Adrenal gland (tissue), 12 donors: ENCODE measurements around the gene PSAPL1. TPM values are rescaled to one million over a fixed set of nuclear protein-coding genes. Genes with fewer than 3 reads are reported as not detected.
"Not testable (repeated sequence)": the region's sequence is repeated elsewhere in the genome, so short reads cannot be mapped to it uniquely, and the experiment has no call there.

Experiments used
- DNase-seq, 7 donors: peaks; one replicate each; pipeline ENCODE4 v3.0.0-alpha.2; 2019 to 2020
- H3K27ac ChIP-seq, 5 donors: fragments of 200-600 bp; sonication (generic) in 4 of 5; 1 replicate in 3 of 5; 2 replicates in 2 of 5; pipeline versions ENCODE4 v1.5.1 to v1.8.0; 2016 to 2020; ENCODE audit warnings: mild to moderate bottlenecking in 1 of 5
- H3K27me3 ChIP-seq: fragments of 200-600 bp; 2 replicates; pipeline ENCODE4 v1.8.0; 2021
- H3K36me3 ChIP-seq, 2 donors: fragments of 200-600 bp; replicated peaks in 1 of 2; 1 replicate in 1 of 2; 2 replicates in 1 of 2; pipeline versions ENCODE4 v1.5.1 to v1.8.0; 2018 to 2022
- H3K4me1 ChIP-seq, 2 donors: fragments of 200-600 bp; replicated peaks in 1 of 2; 1 replicate in 1 of 2; 2 replicates in 1 of 2; pipeline versions ENCODE4 v1.5.1 to v1.8.0; 2018 to 2021
- H3K4me3 ChIP-seq, 4 donors: fragments of 200-600 bp; sonication (generic) in 3 of 4; one replicate each; pipeline ENCODE4 v1.5.1; 2016 to 2018
- H3K9me3 ChIP-seq, 3 donors: fragments of 200-600 bp; sonication (generic) in 1 of 3; replicated peaks in 1 of 3; 1 replicate in 2 of 3; 2 replicates in 1 of 3; pipeline versions ENCODE4 v1.5.1 to v1.8.0; 2016 to 2021
- CTCF ChIP-seq, 6 experiments: fragments of 450-650 bp in 4 of 6; fragments of 200-600 bp in 2 of 6; sonication (generic) in 1 of 6; IDR thresholded peaks; 1 replicate in 5 of 6; 2 replicates in 1 of 6; pipeline versions ENCODE4 v1.5.1 to v1.8.0; 2016 to 2021; ENCODE audit warnings: antibody characterized with exemption in 6 of 6, mild to moderate bottlenecking in 2 of 6, moderate library complexity in 1 of 6
- POLR2A ChIP-seq, 2 donors: fragments of 450-650 bp; IDR thresholded peaks; one replicate each; pipeline ENCODE4 v1.6.1; 2017; ENCODE audit warnings: antibody characterized with exemption in 2 of 2, mild to moderate bottlenecking in 2 of 2, moderate library complexity in 1 of 2
- WGBS, 4 donors: extraction: QIAGEN DNeasy Blood & Tissue Kit in 2 of 4; methylation state at CpG; one replicate each; pipeline versions ENCODE4 v1.1.5 to v1.1.7; 2013 to 2017; 5-methylcytosine and 5-hydroxymethylcytosine counted together
- intact Hi-C, 2 donors: fragments of 100-400 bp; cut with DNase I; formaldehyde crosslinking; loops; one replicate each; pipeline versions ENCODE4 v1.14.1 to v1.15.0; 2022 to 2023
- polyA plus RNA-seq, 3 donors: library from polyadenylated mRNA; stranded (reverse); fragments of 200-250 nt in 2 of 3; fragments of 350-450 nt in 1 of 3; fragmentation: Illumina TruSeq in 1 of 3; extraction: RNeasy Lipid Tissue Mini Kit (QIAGEN cat#74804) in 1 of 3; gene quantifications; one replicate each; pipeline ENCODE4 v1.2.3, GENCODE V29; 2013 to 2014
- total RNA-seq, 9 donors: library from RNA; depleted of rRNA in 4 of 9; stranded (reverse); fragments of >200 nt in 4 of 9; fragments of 120-200 nt in 1 of 9; fragmentation: NEBNext Ultra II Directional in 1 of 9; extraction: Animal tissue kit (Norgen Biotek cat#: 25700) in 1 of 9; gene quantifications; one replicate each; pipeline versions ENCODE4 v1.1.0 to v1.2.4, GENCODE V29; 2013 to 2023
- donor health status: healthy with polysubstance abuse.
- donor health status: Bipolar disorder and iron deficiency.
- donor health status: DM: yes; HTN: yes; CAD: no.
- donor health status: DM: no; HTN: no; CAD: no.
- donor health status: DM: no; HTN: no; CAD: no.
- donor health status: DM: yes; HTN: yes; CAD: no.

Gene PSAPL1
- total and polyA plus RNA-seq, 12 donors, result 0.03 to 0.08 TPM; not detected in 10

DNA sequence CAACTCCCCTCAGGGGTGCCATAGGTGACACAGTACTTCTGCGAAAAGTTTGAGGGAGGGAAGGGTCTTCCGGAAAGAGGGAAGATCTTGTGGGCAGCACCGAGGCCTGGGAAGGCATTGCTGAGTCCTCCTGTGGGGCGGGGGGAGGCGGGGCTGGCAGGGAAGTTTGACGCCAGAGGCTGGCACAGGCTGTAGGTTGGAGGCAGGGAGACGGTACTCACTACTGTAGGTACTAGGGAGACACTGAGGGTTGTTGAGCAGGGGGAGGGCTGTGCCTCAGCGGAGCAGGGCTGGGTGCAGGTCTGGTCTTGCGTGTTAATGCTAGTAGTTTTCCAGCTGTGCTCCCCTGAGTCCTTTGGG is 23.3 kb upstream of the PSAPL1 start:
- H3K9me3 ChIP-seq, result no peaks in the 10 kb centered on the region
- no peaks in the 10 kb centered on the region for H3K4me1 ChIP-seq
- H3K27ac ChIP-seq, result no peak overlapping the region
- no peaks in the 10 kb centered on the region for H3K36me3 ChIP-seq
- WGBS, 4 donors, result 78 to 87% (median 84%) methylated on average over 6 to 9 of the region's 9 CpGs
- DNase-seq, result no peak
- no peaks in the 10 kb centered on the region for H3K27me3 ChIP-seq
- intact Hi-C loops, result no loop called here
- H3K4me3 ChIP-seq, result no peak overlapping the region
- TF ChIP-seq POLR2A (IDR thresholded peaks at IDR 0.05), result no peak
- TF ChIP-seq CTCF (IDR thresholded peaks at IDR 0.05), result no peak

- Histone ChIP-seq H3K4me1 (no peaks in the 10 kb centered on the region), H3K27me3 (no peaks in the 10 kb centered on the region), H3K27ac (no peak overlapping the region), H3K9me3 (no peaks in the 10 kb centered on the region), H3K36me3 (no peaks in the 10 kb centered on the region), H3K4me3 (no peak overlapping the region)
- intact Hi-C loops, result no loop called here
- TF ChIP-seq POLR2A (IDR thresholded peaks at IDR 0.05), result no peak
- TF ChIP-seq CTCF (IDR thresholded peaks at IDR 0.05), result no peak
- 77 to 94% (median 86%) methylated on average over 13 to 16 of the region's 16 CpGs for WGBS, 4 donors
- DNase-seq, result no peak
Measured at GRCh38 chr4:7457201-7458065, 22.7 kb upstream of the PSAPL1 start.

- H3K27me3 ChIP-seq, H3K36me3 ChIP-seq, H3K9me3 ChIP-seq, H3K27ac ChIP-seq, DNase-seq, intact Hi-C loops, H3K4me1 ChIP-seq, H3K4me3 ChIP-seq: not testable (repeated sequence)
- WGBS, 4 donors, result 77 to 97% (median 89%) methylated on average over 8 to 9 of the region's 9 CpGs
Measured at GRCh38 chr4:7452802-7453201, 18.1 kb upstream of the PSAPL1 start.

GRCh38 chr4:7451800-7452199 is 17.1 kb upstream of the PSAPL1 start:
- H3K4me3 ChIP-seq, result no peak overlapping the region
- intact Hi-C loops, result no loop called here
- no peaks in the 10 kb centered on the region for H3K4me1 ChIP-seq
- no peaks in the 10 kb centered on the region for H3K27me3 ChIP-seq
- no peaks in the 10 kb centered on the region for H3K36me3 ChIP-seq
- TF ChIP-seq CTCF (IDR thresholded peaks at IDR 0.05) (no peak), POLR2A (IDR thresholded peaks at IDR 0.05) (no peak)
- DNase-seq, result no peak
- H3K27ac ChIP-seq, result no peak overlapping the region
- H3K9me3 ChIP-seq, result no peaks in the 10 kb centered on the region
- WGBS, 4 donors, result 79 to 90% (median 83%) methylated on average over 5 to 6 of the region's 6 CpGs

- H3K4me1 ChIP-seq, result no peaks in the 10 kb centered on the region
- TF ChIP-seq POLR2A (IDR thresholded peaks at IDR 0.05) (no peak), CTCF (IDR thresholded peaks at IDR 0.05) (no peak)
- no peak overlapping the region for H3K4me3 ChIP-seq
- 63 to 79% (median 64%) methylated on average over 2 of the region's 2 CpGs; no CpG with 5 or more reads in 1 of the 4 donors for WGBS, 4 donors
- no peaks in the 10 kb centered on the region for H3K27me3 ChIP-seq
- no peaks in the 10 kb centered on the region for H3K9me3 ChIP-seq
- no peaks in the 10 kb centered on the region for H3K36me3 ChIP-seq
- no peak overlapping the region for H3K27ac ChIP-seq
- intact Hi-C loops, result no loop called here
- no peak for DNase-seq
Measured at GRCh38 chr4:7451434-7451789, 16.7 kb upstream of the PSAPL1 start.
